H1 (cell line): ENCODE data around the gene BACE2. TPM values are rescaled to one million over a fixed set of nuclear protein-coding genes. Genes with fewer than 3 reads are reported as not detected.

Experiments used
- CTCF ChIA-PET: fragments of 300-600 bp; sonication (Branson Sonifier 250); formaldehyde crosslinking; loops from one replicate; lab custom pipeline; 2021; ENCODE audit not compliant: partially characterized antibody; lab: Charles Lee
- POLR2A ChIA-PET: fragments of 300-600 bp; sonication (Branson Sonifier 250); formaldehyde crosslinking; loops from one replicate; lab custom pipeline; 2021; ENCODE audit warnings: inconsistent platforms; ENCODE audit not compliant: partially characterized antibody; lab: Charles Lee
- DNase-seq, 2 experiments: peaks; one replicate each; pipeline versions ENCODE4 v3.0.0 to v3.0.0-alpha.2; 2010 to 2022; ENCODE audit warnings: low spot score in 2 of 2, low read depth in 1 of 2, mixed read lengths in 1 of 2
- FAIRE-seq: peaks from 2 replicates; lab custom pipeline; 2011; peaks lifted over from hg19 to GRCh38; lab: Jason Lieb, UNC
- H2AFZ ChIP-seq: 2 replicates; pipeline ENCODE4 v1.8.1; 2012; ENCODE audit warnings: low read length, inconsistent platforms
- H2AK5ac ChIP-seq: 2 replicates; pipeline ENCODE4 v1.6.1; 2013; ENCODE audit warnings: low read depth, low read length
- H2BK120ac ChIP-seq: replicated peaks from 2 replicates; pipeline ENCODE3; 2013; ENCODE audit warnings: low read depth, low read length, inconsistent platforms
- H2BK12ac ChIP-seq: 2 replicates; pipeline ENCODE4 v1.6.1; 2013; ENCODE audit warnings: low read depth, low read length
- H2BK15ac ChIP-seq: 2 replicates; pipeline ENCODE4 v1.6.1; 2013; ENCODE audit warnings: low read length
- H2BK20ac ChIP-seq: 2 replicates; pipeline ENCODE4 v1.6.1; 2013; ENCODE audit warnings: low read length
- H2BK5ac ChIP-seq: 2 replicates; pipeline ENCODE4 v1.6.1; 2013; ENCODE audit warnings: low read depth, low read length
- H3K14ac ChIP-seq: 2 replicates; pipeline ENCODE4 v1.6.1; 2013; ENCODE audit warnings: inconsistent platforms; ENCODE audit not compliant: insufficient read length
- H3K18ac ChIP-seq: 2 replicates; pipeline ENCODE4 v1.6.1; 2013; ENCODE audit warnings: low read length; ENCODE audit errors: extremely low read depth
- H3K23ac ChIP-seq: 2 replicates; pipeline ENCODE4 v1.6.1; 2013; ENCODE audit warnings: inconsistent platforms; ENCODE audit not compliant: insufficient read length
- H3K23me2 ChIP-seq: 2 replicates; pipeline ENCODE4 v1.6.1; 2013; ENCODE audit warnings: low read depth, low read length
- H3K27ac ChIP-seq: 2 replicates; pipeline ENCODE4 v1.6.1; 2011; ENCODE audit warnings: low read depth, low read length, inconsistent platforms
- H3K27me3 ChIP-seq, 4 experiments: replicated peaks in 1 of 4; 1 replicate in 1 of 4; 2 replicates in 3 of 4; pipeline versions ENCODE4 v1.6.1 to v1.8.1; 2011 to 2013; ENCODE audit warnings: low read length in 3 of 4, mild to moderate bottlenecking in 3 of 4, inconsistent platforms in 2 of 4, mixed read lengths in 2 of 4, moderate library complexity in 1 of 4; ENCODE audit not compliant: control insufficient read depth in 3 of 4, insufficient read depth in 3 of 4; ENCODE audit errors: extremely low read depth in 1 of 4
- H3K36me3 ChIP-seq, 4 experiments: 2 replicates each; pipeline versions ENCODE4 v1.6.1 to v1.8.1; 2011 to 2013; ENCODE audit warnings: mild to moderate bottlenecking in 4 of 4, low read length in 3 of 4, moderate library complexity in 2 of 4, control low read depth in 1 of 4, inconsistent platforms in 1 of 4; ENCODE audit not compliant: insufficient read depth in 4 of 4, control insufficient read depth in 2 of 4
- H3K4ac ChIP-seq: replicated peaks from 2 replicates; pipeline ENCODE3; 2013; ENCODE audit warnings: low read length, low read depth, mixed read lengths, inconsistent platforms; ENCODE audit not compliant: insufficient read length
- H3K4me1 ChIP-seq, 4 experiments: replicated peaks in 1 of 4; 1 replicate in 1 of 4; 2 replicates in 3 of 4; pipeline versions ENCODE4 v1.6.1 to v1.8.1; 2011 to 2013; ENCODE audit warnings: low read length in 3 of 4, inconsistent platforms in 2 of 4, mixed read lengths in 1 of 4; ENCODE audit not compliant: insufficient read depth in 4 of 4, control insufficient read depth in 3 of 4
- H3K4me2 ChIP-seq, 2 experiments: 2 replicates each; pipeline versions ENCODE4 v1.6.1 to v1.8.1; 2011 to 2013; ENCODE audit warnings: low read depth in 2 of 2, low read length in 2 of 2, control low read depth in 1 of 2, inconsistent platforms in 1 of 2, mild to moderate bottlenecking in 1 of 2; ENCODE audit not compliant: insufficient read depth in 1 of 2
- H3K4me3 ChIP-seq, 4 experiments: fragments of 200-600, 300-600 bp in 1 of 4; sonication (generic), shearing (Covaris generic), sonication (Bioruptor Twin) in 1 of 4; 2 replicates each; pipeline versions ENCODE4 v1.5.1 to v1.8.1; 2011 to 2016; ENCODE audit warnings: low read length in 4 of 4, low read depth in 3 of 4, control low read depth in 2 of 4, inconsistent platforms in 2 of 4, mild to moderate bottlenecking in 2 of 4, mixed read lengths in 1 of 4, moderate library complexity in 1 of 4; ENCODE audit not compliant: insufficient read depth in 2 of 4; ENCODE audit errors: extremely low read depth in 1 of 4
- H3K56ac ChIP-seq: replicated peaks from 2 replicates; pipeline ENCODE3; 2013; ENCODE audit warnings: low read depth, mild to moderate bottlenecking, mixed read lengths, low read length, inconsistent platforms; ENCODE audit not compliant: insufficient read length
- H3K79me1 ChIP-seq: 2 replicates; pipeline ENCODE4 v1.6.1; 2013; ENCODE audit warnings: low read depth, low read length, control low read depth
- H3K79me2 ChIP-seq, 2 experiments: 2 replicates each; pipeline versions ENCODE4 v1.6.1 to v1.8.1; 2012 to 2013; ENCODE audit warnings: low read length in 2 of 2, mild to moderate bottlenecking in 2 of 2, inconsistent platforms in 1 of 2; ENCODE audit not compliant: insufficient read depth in 2 of 2, control insufficient read depth in 1 of 2
- H3K9ac ChIP-seq, 4 experiments: replicated peaks in 1 of 4; 1 replicate in 1 of 4; 2 replicates in 3 of 4; pipeline versions ENCODE4 v1.6.1 to v1.8.1; 2011 to 2013; ENCODE audit warnings: low read depth in 3 of 4, low read length in 3 of 4, control low read depth in 2 of 4, mild to moderate bottlenecking in 2 of 4, moderate library complexity in 2 of 4, inconsistent platforms in 1 of 4; ENCODE audit errors: extremely low read depth in 1 of 4
- H3K9me3 ChIP-seq, 2 experiments: 2 replicates each; pipeline versions ENCODE4 v1.6.1 to v1.8.1; 2012 to 2013; ENCODE audit warnings: mild to moderate bottlenecking in 2 of 2, moderate library complexity in 2 of 2, control low read depth in 1 of 2, inconsistent platforms in 1 of 2, low read depth in 1 of 2, low read length in 1 of 2, mixed read lengths in 1 of 2; ENCODE audit not compliant: insufficient read depth in 2 of 2
- H4K20me1 ChIP-seq, 2 experiments: replicated peaks in 1 of 2; 2 replicates each; pipeline versions ENCODE3 to v1.8.1; 2011 to 2013; ENCODE audit warnings: inconsistent platforms in 2 of 2, low read length in 2 of 2, mild to moderate bottlenecking in 1 of 2; ENCODE audit not compliant: insufficient read depth in 2 of 2, control insufficient read depth in 1 of 2
- H4K5ac ChIP-seq: 2 replicates; pipeline ENCODE4 v1.6.1; 2013; ENCODE audit warnings: low read length, low read depth, mixed read lengths, inconsistent platforms; ENCODE audit not compliant: insufficient read length
- H4K8ac ChIP-seq: 2 replicates; pipeline ENCODE4 v1.8.0; 2013; ENCODE audit warnings: mild to moderate bottlenecking, moderate library complexity, low read length, inconsistent platforms; ENCODE audit not compliant: insufficient read depth; ENCODE audit errors: extremely low read depth
- H4K91ac ChIP-seq: replicated peaks from 2 replicates; pipeline ENCODE3; 2013; ENCODE audit warnings: low read length, mixed read lengths, inconsistent platforms; ENCODE audit not compliant: insufficient read length
- BRCA1 ChIP-seq: IDR thresholded peaks from 2 replicates; pipeline ENCODE4 v1.6.1; 2012; ENCODE audit warnings: low read depth, low read length, improper control_type of control experiment
- CREB1 ChIP-seq: IDR thresholded peaks from 2 replicates; pipeline ENCODE4 v1.6.1; 2012; ENCODE audit warnings: inconsistent platforms
- WGBS, 2 experiments: shearing (Covaris generic) in 1 of 2; methylation state at CpG; one replicate each; pipeline versions ENCODE4 v1.1.6 to v1.1.7; 2013 to 2015; ENCODE audit warnings: low lambda C conversion rate in 2 of 2, mixed read lengths in 2 of 2, inconsistent platforms in 1 of 2, low coverage in 1 of 2, missing lambda C conversion rate in 1 of 2; ENCODE audit not compliant: insufficient replicate concordance in 2 of 2, insufficient coverage in 1 of 2, insufficient read length in 1 of 2; ENCODE audit errors: extremely low coverage in 1 of 2, missing lambda C conversion rate in 1 of 2; 5-methylcytosine and 5-hydroxymethylcytosine counted together
- polyA plus RNA-seq, 7 experiments: library from polyadenylated mRNA; depleted of rRNA in 3 of 7; stranded (reverse) in 5 of 7; unstranded in 2 of 7; fragments of >200 nt in 5 of 7; fragments of 200-250 nt in 2 of 7; gene quantifications; 1 replicate in 5 of 7; 2 replicates in 1 of 7; 4 replicates in 1 of 7; pipeline versions ENCODE4 v1.2.1 to v1.2.3, GENCODE V29; 2011 to 2013; ENCODE audit warnings: missing spikeins in 2 of 7, mixed read lengths in 2 of 7
- total RNA-seq: library from RNA; stranded (reverse); fragmentation: NEBNext Ultra II Directional; extraction: Animal tissue kit (Norgen Biotek cat#: 25700); gene quantifications from 2 replicates; pipeline ENCODE4 v1.2.1, GENCODE V29; 2021
- TF ChIP-seq, protein P1 (sequence below): IDR thresholded peaks from 2 replicates; pipeline ENCODE4 v1.6.1; 2011; ENCODE audit warnings: low read depth, mild to moderate bottlenecking, low read length; ENCODE audit not compliant: insufficient read depth
- TF ChIP-seq, protein P2 (sequence below), 3 experiments: IDR thresholded peaks; 1 replicate in 2 of 3; 2 replicates in 1 of 3; pipeline versions ENCODE4 v1.5.1 to v1.6.1; 2011; ENCODE audit warnings: low read length in 3 of 3, mild to moderate bottlenecking in 3 of 3, inconsistent platforms in 2 of 3, low read depth in 1 of 3, moderate library complexity in 1 of 3; ENCODE audit not compliant: insufficient read depth in 1 of 3; ENCODE audit errors: control extremely low read depth in 1 of 3

Gene BACE2
- total and polyA plus RNA-seq, 2 of the 8 experiments (the other 6 are each of a cell fraction or from before 2014, with no cell fraction given), result 8.1 to 10.9 TPM

DNA sequence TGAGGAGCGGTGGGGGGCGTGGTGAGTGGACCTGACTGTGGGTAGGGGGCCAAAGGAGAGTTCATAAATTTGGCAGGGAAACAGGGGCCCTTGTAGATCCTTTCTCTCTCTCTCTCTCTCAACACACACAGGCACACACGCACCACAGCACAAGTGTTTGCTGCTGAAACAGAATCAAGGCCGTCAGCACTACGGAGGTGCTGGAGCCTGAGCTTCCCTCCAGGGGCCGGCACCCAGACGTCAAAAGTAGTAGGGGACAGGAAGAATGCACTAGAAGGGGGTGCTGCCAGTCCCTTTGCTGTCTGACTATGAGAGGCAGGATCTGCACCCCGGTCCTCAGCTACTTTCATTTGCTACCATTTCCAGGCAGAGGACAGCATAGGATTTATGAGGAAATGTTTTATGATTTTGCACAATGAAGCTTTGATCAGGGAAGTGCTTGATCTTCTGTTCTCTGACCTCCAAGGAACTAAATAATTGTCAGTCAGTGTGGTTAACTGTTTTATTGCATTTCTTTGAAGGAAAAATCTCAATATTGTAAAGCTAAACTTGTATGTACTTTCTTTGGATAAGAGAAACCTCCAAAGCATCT is 74.4 kb downstream of the BACE2 start:
- 70% methylated on average over 5 of the region's 8 CpGs; no CpG with 5 or more reads in 1 of the 2 experiments for WGBS, 2 experiments
- H3K79me2 ChIP-seq, result no peaks in the 10 kb centered on the region
- no peak overlapping the region for H3K4me2 ChIP-seq
- H4K5ac ChIP-seq, result no peak overlapping the region
- no peaks in the 10 kb centered on the region for H4K20me1 ChIP-seq
- no peaks in the 10 kb centered on the region for H3K23me2 ChIP-seq
- H3K23ac ChIP-seq, result no peak overlapping the region
- no peak overlapping the region for H3K4ac ChIP-seq
- no peak overlapping the region for H2BK15ac ChIP-seq
- H2BK5ac ChIP-seq, result no peak overlapping the region
- no peak overlapping the region for H2AFZ ChIP-seq
- H2AK5ac ChIP-seq, result no peak overlapping the region
- H2BK120ac ChIP-seq, result no peak overlapping the region
- no peaks in the 10 kb centered on the region for H3K27me3 ChIP-seq
- H3K14ac ChIP-seq, result no peak overlapping the region
- FAIRE-seq (no peak), DNase-seq (no peak)
- H4K8ac ChIP-seq, result no peak overlapping the region
- no peaks in the 10 kb centered on the region for H3K36me3 ChIP-seq
- no peaks in the 10 kb centered on the region for H3K9me3 ChIP-seq
- no peak overlapping the region for H2BK20ac ChIP-seq
- CTCF ChIA-PET, result interaction anchor here (0.9 kb wide), 1 partner anchor 41 kb away, joined by 4 read pairs; no protein-coding TSS in a partner anchor
- no peak overlapping the region for H4K91ac ChIP-seq
- no peak overlapping the region for H3K27ac ChIP-seq
- no peak overlapping the region for H2BK12ac ChIP-seq
- POLR2A ChIA-PET, result no interaction called here
- H3K4me1 ChIP-seq, result peaks cover 0 to 3% (median 2%) of the 10 kb centered on the region in 4 experiments; a peak in 5 of 7 replicates
- no peak overlapping the region for H3K9ac ChIP-seq
- no peak overlapping the region for H3K18ac ChIP-seq
- no peak overlapping the region for H3K4me3 ChIP-seq
- H3K79me1 ChIP-seq, result no peaks in the 10 kb centered on the region
- no peak overlapping the region for H3K56ac ChIP-seq
- TF ChIP-seq BRCA1 (no peak), CREB1 (no peak)
- TF ChIP-seq, protein P1, sequence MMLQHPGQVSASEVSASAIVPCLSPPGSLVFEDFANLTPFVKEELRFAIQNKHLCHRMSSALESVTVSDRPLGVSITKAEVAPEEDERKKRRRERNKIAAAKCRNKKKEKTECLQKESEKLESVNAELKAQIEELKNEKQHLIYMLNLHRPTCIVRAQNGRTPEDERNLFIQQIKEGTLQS, result no peak
- TF ChIP-seq, protein P2, sequence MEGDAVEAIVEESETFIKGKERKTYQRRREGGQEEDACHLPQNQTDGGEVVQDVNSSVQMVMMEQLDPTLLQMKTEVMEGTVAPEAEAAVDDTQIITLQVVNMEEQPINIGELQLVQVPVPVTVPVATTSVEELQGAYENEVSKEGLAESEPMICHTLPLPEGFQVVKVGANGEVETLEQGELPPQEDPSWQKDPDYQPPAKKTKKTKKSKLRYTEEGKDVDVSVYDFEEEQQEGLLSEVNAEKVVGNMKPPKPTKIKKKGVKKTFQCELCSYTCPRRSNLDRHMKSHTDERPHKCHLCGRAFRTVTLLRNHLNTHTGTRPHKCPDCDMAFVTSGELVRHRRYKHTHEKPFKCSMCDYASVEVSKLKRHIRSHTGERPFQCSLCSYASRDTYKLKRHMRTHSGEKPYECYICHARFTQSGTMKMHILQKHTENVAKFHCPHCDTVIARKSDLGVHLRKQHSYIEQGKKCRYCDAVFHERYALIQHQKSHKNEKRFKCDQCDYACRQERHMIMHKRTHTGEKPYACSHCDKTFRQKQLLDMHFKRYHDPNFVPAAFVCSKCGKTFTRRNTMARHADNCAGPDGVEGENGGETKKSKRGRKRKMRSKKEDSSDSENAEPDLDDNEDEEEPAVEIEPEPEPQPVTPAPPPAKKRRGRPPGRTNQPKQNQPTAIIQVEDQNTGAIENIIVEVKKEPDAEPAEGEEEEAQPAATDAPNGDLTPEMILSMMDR (IDR thresholded peaks at IDR 0.05; ENCODE audit: control extremely low read depth in 1 of 3, insufficient read depth in 1 of 3, low read depth in 1 of 3, low read length in 3 of 3), result no peak
